ENCODE measurements around the gene RAB4B. TPM values are rescaled to one million over a fixed set of nuclear protein-coding genes. Genes with fewer than 3 reads are reported as not detected.

RAB4B gene
- total and polyA plus RNA-seq, 2 of the 13 experiments (the other 11 are each of a cell fraction or from before 2014, with no cell fraction given): 3.3 to 5.4 TPM

- ATAC-seq (no peak), FAIRE-seq (no peak), DNase-seq (ENCODE audit: low spot score) (no peak)
- H3K9me3 ChIP-seq (ENCODE audit: low read length): no peaks in the 10 kb centered on the region
- peak overlapping the region; percentile 90 for H3K9ac ChIP-seq (ENCODE audit: insufficient read depth, low read depth, low read length)
- H3K79me2 ChIP-seq (ENCODE audit: insufficient read depth, low read length): peaks cover 30% of the 10 kb centered on the region
- CTCF ChIA-PET (ENCODE audit: low intra/inter-chr PET ratio, low total read pairs): no interaction called here
- H3K36me3 ChIP-seq (replicated peaks in 1 of 2; ENCODE audit: control insufficient read depth in 1 of 2, insufficient read depth in 2 of 2, low read length in 2 of 2): peaks cover 3 to 4% of the 10 kb centered on the region in 2 experiments; a peak in 2 of 5 replicates
- H3K4me2 ChIP-seq (ENCODE audit: low read depth, low read length): peak overlapping the region; percentile 91
- in situ Hi-C loops (cut with HindIII; ENCODE audit: extremely low pct_ligation_motif_present, low pct_unique_long_range_greater_than_20kb): no loop called here
- POLR2A ChIA-PET: interaction anchor here (1.5 to 3.5 kb wide), 6 partner anchors 8 to 374 kb away, joined by 3 to 67 read pairs (median 11); partner anchors contain the start of genes ACTMAP, RAB4B, SERTAD1 and SNRPA
- H3K27ac ChIP-seq (ENCODE audit: extremely low read length, insufficient read depth, low read length): peak overlapping the region; percentile 75
- H4K20me1 ChIP-seq (ENCODE audit: insufficient read depth, low read length): peaks cover 2% of the 10 kb centered on the region; the same call in 1 of the 2 replicates
- peaks cover 62% of the 10 kb centered on the region for H3K4me1 ChIP-seq (ENCODE audit: insufficient read depth, low read length)
- no TSS peak for BruUV-seq (replicated peaks)
- peak overlapping the region; percentile 77 to 94 (median 93) for H3K4me3 ChIP-seq (replicated peaks in 1 of 3; ENCODE audit: insufficient read depth in 1 of 3, low read depth in 2 of 3, low read length in 3 of 3)
- H3K27me3 ChIP-seq (ENCODE audit: control insufficient read depth in 1 of 2, insufficient read depth in 2 of 2, low read length in 2 of 2): no peaks in the 10 kb centered on the region; a peak in 1 of 5 replicates
- H2AFZ ChIP-seq (ENCODE audit: low read length): no peak overlapping the region
- WGBS (ENCODE audit: low lambda C conversion rate): 11% methylated on average over 22 of the region's 40 CpGs
- intact Hi-C loops (cut with micrococcal nuclease; ENCODE audit: unreplicated experiment): no loop called here
- TF ChIP-seq, protein P1, sequence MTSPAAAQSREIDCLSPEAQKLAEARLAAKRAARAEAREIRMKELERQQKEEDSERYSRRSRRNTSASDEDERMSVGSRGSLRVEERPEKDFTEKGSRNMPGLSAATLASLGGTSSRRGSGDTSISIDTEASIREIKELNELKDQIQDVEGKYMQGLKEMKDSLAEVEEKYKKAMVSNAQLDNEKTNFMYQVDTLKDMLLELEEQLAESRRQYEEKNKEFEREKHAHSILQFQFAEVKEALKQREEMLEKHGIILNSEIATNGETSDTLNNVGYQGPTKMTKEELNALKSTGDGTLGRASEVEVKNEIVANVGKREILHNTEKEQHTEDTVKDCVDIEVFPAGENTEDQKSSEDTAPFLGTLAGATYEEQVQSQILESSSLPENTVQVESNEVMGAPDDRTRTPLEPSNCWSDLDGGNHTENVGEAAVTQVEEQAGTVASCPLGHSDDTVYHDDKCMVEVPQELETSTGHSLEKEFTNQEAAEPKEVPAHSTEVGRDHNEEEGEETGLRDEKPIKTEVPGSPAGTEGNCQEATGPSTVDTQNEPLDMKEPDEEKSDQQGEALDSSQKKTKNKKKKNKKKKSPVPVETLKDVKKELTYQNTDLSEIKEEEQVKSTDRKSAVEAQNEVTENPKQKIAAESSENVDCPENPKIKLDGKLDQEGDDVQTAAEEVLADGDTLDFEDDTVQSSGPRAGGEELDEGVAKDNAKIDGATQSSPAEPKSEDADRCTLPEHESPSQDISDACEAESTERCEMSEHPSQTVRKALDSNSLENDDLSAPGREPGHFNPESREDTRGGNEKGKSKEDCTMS (CRISPR knock-in tag; conservative IDR thresholded peaks at IDR 0.05): no peak
- TF ChIP-seq KDM3A (CRISPR knock-in tag; IDR thresholded peaks at IDR 0.05; ENCODE audit: low read depth) (0 out of 2 replicates have a peak, but pooled peaks have one; percentile 42), POGK (CRISPR knock-in tag; conservative IDR thresholded peaks at IDR 0.05) (peak; percentile 57; the same call in 1 of the 2 replicates), PCBP1 (IDR thresholded peaks at IDR 0.05; ENCODE audit: borderline replicate concordance, low read depth, low read length) (0 out of 2 replicates have a peak, but pooled peaks have one; percentile 14), HIVEP1 (CRISPR knock-in tag; IDR thresholded peaks at IDR 0.05) (peak; percentile 71; the same call in 1 of the 2 replicates), NR0B2 (CRISPR knock-in tag; IDR thresholded peaks at IDR 0.05) (0 out of 2 replicates have a peak, but pooled peaks have one; percentile 17)
- TF ChIP-seq, protein P2, sequence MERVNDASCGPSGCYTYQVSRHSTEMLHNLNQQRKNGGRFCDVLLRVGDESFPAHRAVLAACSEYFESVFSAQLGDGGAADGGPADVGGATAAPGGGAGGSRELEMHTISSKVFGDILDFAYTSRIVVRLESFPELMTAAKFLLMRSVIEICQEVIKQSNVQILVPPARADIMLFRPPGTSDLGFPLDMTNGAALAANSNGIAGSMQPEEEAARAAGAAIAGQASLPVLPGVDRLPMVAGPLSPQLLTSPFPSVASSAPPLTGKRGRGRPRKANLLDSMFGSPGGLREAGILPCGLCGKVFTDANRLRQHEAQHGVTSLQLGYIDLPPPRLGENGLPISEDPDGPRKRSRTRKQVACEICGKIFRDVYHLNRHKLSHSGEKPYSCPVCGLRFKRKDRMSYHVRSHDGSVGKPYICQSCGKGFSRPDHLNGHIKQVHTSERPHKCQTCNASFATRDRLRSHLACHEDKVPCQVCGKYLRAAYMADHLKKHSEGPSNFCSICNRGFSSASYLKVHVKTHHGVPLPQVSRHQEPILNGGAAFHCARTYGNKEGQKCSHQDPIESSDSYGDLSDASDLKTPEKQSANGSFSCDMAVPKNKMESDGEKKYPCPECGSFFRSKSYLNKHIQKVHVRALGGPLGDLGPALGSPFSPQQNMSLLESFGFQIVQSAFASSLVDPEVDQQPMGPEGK (CRISPR knock-in tag; IDR thresholded peaks at IDR 0.05): peak; percentile 80
Measured at GRCh38 chr19:40799558-40800338, 21.7 kb downstream of the RAB4B start.
